GM10847 (cell line): ENCODE results near the gene GPRIN1.

Experiments used
- POLR2A ChIP-seq: IDR thresholded peaks from 2 replicates; pipeline ENCODE4 v1.6.1; 2011; ENCODE audit not compliant: insufficient read length; ENCODE audit errors: extremely low read depth

Gene GPRIN1

GRCh38 chr5:176575066-176575465 is 34.9 kb downstream of the GPRIN1 start:
- no peak for TF ChIP-seq POLR2A

GRCh38 chr5:176574297-176574591 is 35.7 kb downstream of the GPRIN1 start:
- no peak for TF ChIP-seq POLR2A

- no peak for TF ChIP-seq POLR2A
Observed at GRCh38 chr5:176573564-176574296, 36.2 kb downstream of the GPRIN1 start.

GRCh38 chr5:176570044-176570443 is 39.9 kb downstream of the GPRIN1 start:
- no peak for TF ChIP-seq POLR2A

GRCh38 chr5:176568657-176569056 is 41.3 kb downstream of the GPRIN1 start:
- no peak for TF ChIP-seq POLR2A

GRCh38 chr5:176565760-176566288 is 44.1 kb downstream of the GPRIN1 start:
- no peak for TF ChIP-seq POLR2A

- TF ChIP-seq POLR2A, result no peak
Observed at GRCh38 chr5:176564002-176564401, 46.0 kb downstream of the GPRIN1 start.

GRCh38 chr5:176562189-176562588 is 47.8 kb downstream of the GPRIN1 start:
- TF ChIP-seq POLR2A, result no peak

GRCh38 chr5:176561259-176561658 is 48.7 kb downstream of the GPRIN1 start:
- TF ChIP-seq POLR2A, result no peak

- no peak for TF ChIP-seq POLR2A
Observed at GRCh38 chr5:176560364-176560763, 49.6 kb downstream of the GPRIN1 start.

- no peak for TF ChIP-seq POLR2A
Observed at GRCh38 chr5:176559683-176560082, 50.3 kb downstream of the GPRIN1 start.

- TF ChIP-seq POLR2A, result no peak
Observed at GRCh38 chr5:176557846-176558245, 52.1 kb downstream of the GPRIN1 start.

- no peak for TF ChIP-seq POLR2A
Observed at GRCh38 chr5:176553260-176554085, 56.5 kb downstream of the GPRIN1 start.

- no peak for TF ChIP-seq POLR2A
Observed at GRCh38 chr5:176552332-176552869, 57.6 kb downstream of the GPRIN1 start.

GRCh38 chr5:176550275-176550831 is 59.6 kb downstream of the GPRIN1 start:
- TF ChIP-seq POLR2A, result no peak

GRCh38 chr5:176549871-176550270 is 60.1 kb downstream of the GPRIN1 start:
- TF ChIP-seq POLR2A, result no peak
